Measurements from ENCODE around the gene CNGA4.

- TF ChIP-seq GATA3 (IDR thresholded peaks at IDR 0.05; ENCODE audit: low read depth, low read length) (no peak), GATA2 (IDR thresholded peaks at IDR 0.05; ENCODE audit: low read depth, low read length) (no peak)
These were observed 28.5 kb upstream of the CNGA4 start for GRCh38 chr11:6210274-6210955.
